Activated naive CD4-positive, alpha-beta T cell (primary cell): ENCODE measurements around the gene SETBP1.

ENCODE experiments used
- DNase-seq, 4 experiments: peaks; one replicate each; lab custom pipeline; 2025; lab: John Stamatoyannopoulos, UW

SETBP1 gene

GRCh38 chr18:44761812-44762211 is 81.1 kb downstream of the SETBP1 start:
- no peak for DNase-seq

- DNase-seq, result no peak
These were observed 82.6 kb downstream of the SETBP1 start for GRCh38 chr18:44763327-44763726.

- no peak for DNase-seq
These were observed 84.2 kb downstream of the SETBP1 start for GRCh38 chr18:44764863-44765262.

GRCh38 chr18:44765456-44765855 is 84.8 kb downstream of the SETBP1 start:
- no peak for DNase-seq

- no peak for DNase-seq
These were observed 85.8 kb downstream of the SETBP1 start for GRCh38 chr18:44766450-44766849.

GRCh38 chr18:44767807-44768206 is 87.1 kb downstream of the SETBP1 start:
- no peak for DNase-seq

GRCh38 chr18:44770641-44771040 is 90.0 kb downstream of the SETBP1 start:
- no peak for DNase-seq

GRCh38 chr18:44771572-44771955 is 90.9 kb downstream of the SETBP1 start:
- no peak for DNase-seq

GRCh38 chr18:44771956-44772917 is 91.5 kb downstream of the SETBP1 start:
- DNase-seq, result no peak

- no peak for DNase-seq
These were observed 93.0 kb downstream of the SETBP1 start for GRCh38 chr18:44773640-44774155.

- DNase-seq, result no peak
These were observed 93.5 kb downstream of the SETBP1 start for GRCh38 chr18:44774191-44774590.

GRCh38 chr18:44777457-44778192 is 96.9 kb downstream of the SETBP1 start:
- no peak for DNase-seq

- DNase-seq, result no peak
These were observed 98.1 kb downstream of the SETBP1 start for GRCh38 chr18:44778788-44779187.

- DNase-seq, result no peak
These were observed 99.1 kb downstream of the SETBP1 start for GRCh38 chr18:44779753-44780292.

GRCh38 chr18:44781886-44782285 is 101.2 kb downstream of the SETBP1 start:
- DNase-seq, result no peak

- no peak for DNase-seq
These were observed 101.9 kb downstream of the SETBP1 start for GRCh38 chr18:44782617-44783016.

- DNase-seq, result no peak
These were observed 102.7 kb downstream of the SETBP1 start for GRCh38 chr18:44783371-44783770.

- DNase-seq, result no peak
These were observed 105.6 kb downstream of the SETBP1 start for GRCh38 chr18:44786257-44786656.

- DNase-seq, result no peak
These were observed 106.0 kb downstream of the SETBP1 start for GRCh38 chr18:44786688-44787087.

GRCh38 chr18:44788334-44788733 is 107.6 kb downstream of the SETBP1 start:
- no peak for DNase-seq

GRCh38 chr18:44789710-44790109 is 109.0 kb downstream of the SETBP1 start:
- DNase-seq, result no peak

GRCh38 chr18:44790860-44791259 is 110.2 kb downstream of the SETBP1 start:
- no peak for DNase-seq

- DNase-seq, result no peak
These were observed 110.8 kb downstream of the SETBP1 start for GRCh38 chr18:44791520-44791919.
